HL-60/S4 treated with phorbol 12-myristate 13-acetate at 8.2 ng/mL for 4 days and 3 days (cell line): ENCODE results near the gene ATRNL1.

ENCODE experiments used
- in situ Hi-C: fragments of 300-500 bp; cut with MboI; formaldehyde crosslinking; loops from 2 replicates; pipeline ENCODE4 v1.15.0; 2022; ENCODE audit warnings: low sequenced_read_pairs

ATRNL1 gene, protein sequence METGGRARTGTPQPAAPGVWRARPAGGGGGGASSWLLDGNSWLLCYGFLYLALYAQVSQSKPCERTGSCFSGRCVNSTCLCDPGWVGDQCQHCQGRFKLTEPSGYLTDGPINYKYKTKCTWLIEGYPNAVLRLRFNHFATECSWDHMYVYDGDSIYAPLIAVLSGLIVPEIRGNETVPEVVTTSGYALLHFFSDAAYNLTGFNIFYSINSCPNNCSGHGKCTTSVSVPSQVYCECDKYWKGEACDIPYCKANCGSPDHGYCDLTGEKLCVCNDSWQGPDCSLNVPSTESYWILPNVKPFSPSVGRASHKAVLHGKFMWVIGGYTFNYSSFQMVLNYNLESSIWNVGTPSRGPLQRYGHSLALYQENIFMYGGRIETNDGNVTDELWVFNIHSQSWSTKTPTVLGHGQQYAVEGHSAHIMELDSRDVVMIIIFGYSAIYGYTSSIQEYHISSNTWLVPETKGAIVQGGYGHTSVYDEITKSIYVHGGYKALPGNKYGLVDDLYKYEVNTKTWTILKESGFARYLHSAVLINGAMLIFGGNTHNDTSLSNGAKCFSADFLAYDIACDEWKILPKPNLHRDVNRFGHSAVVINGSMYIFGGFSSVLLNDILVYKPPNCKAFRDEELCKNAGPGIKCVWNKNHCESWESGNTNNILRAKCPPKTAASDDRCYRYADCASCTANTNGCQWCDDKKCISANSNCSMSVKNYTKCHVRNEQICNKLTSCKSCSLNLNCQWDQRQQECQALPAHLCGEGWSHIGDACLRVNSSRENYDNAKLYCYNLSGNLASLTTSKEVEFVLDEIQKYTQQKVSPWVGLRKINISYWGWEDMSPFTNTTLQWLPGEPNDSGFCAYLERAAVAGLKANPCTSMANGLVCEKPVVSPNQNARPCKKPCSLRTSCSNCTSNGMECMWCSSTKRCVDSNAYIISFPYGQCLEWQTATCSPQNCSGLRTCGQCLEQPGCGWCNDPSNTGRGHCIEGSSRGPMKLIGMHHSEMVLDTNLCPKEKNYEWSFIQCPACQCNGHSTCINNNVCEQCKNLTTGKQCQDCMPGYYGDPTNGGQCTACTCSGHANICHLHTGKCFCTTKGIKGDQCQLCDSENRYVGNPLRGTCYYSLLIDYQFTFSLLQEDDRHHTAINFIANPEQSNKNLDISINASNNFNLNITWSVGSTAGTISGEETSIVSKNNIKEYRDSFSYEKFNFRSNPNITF (N-terminal part only)

DNA sequence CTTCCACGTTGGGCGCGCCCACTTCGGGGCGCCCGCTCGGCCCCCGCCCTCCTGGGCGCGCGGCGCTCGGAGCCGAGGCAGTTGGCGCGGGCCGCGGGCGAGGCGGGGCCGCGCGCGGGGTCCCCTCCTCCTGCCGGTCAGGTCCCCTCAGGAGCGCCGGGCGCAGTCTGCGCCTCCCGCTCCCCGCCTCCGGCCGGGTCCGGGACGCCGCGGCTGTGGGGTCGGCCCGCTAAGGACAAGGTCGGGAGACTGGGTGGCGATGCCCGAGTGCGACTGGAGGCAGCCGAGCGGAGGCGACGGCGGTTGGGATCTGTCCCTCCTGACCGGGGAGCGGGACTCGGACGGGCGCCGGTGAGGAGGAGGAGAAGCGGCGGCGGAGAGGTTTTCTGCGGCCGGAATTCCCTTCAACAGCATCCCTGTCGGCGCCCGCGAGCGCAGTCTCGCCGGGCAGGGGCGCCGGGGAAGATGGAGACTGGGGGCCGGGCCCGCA, at the start of gene ATRNL1:
Gene ATRNL1, plus strand, starts transcription at position 80 of the 490 bp plus-strand sequence. Its CDS starts 386 bp downstream, at position 466.
- in situ Hi-C loops, result no loop called here

- in situ Hi-C loops, result no loop called here
Measured at GRCh38 chr10:115043719-115044118, 49.4 kb upstream of the ATRNL1 start.

DNA sequence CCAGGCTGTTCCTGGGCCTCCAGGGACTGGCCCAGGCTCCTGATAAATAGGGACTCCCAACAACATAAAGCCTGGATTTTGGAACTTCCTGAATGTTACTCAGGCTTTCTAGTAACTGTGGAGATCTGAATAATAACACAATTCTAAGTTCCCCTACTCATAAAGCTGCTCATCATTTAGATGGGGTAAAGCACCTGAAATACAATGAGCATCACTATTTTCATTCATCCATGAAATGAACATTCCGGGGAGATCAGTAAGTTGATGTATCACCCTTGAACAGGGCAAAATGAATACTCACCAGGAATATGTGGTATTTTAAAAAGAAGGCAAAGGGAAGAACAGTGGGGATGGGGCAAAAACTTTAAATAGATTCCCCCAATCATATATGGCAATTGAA, 48.3 kb upstream of the ATRNL1 start:
- in situ Hi-C loops, result no loop called here

DNA sequence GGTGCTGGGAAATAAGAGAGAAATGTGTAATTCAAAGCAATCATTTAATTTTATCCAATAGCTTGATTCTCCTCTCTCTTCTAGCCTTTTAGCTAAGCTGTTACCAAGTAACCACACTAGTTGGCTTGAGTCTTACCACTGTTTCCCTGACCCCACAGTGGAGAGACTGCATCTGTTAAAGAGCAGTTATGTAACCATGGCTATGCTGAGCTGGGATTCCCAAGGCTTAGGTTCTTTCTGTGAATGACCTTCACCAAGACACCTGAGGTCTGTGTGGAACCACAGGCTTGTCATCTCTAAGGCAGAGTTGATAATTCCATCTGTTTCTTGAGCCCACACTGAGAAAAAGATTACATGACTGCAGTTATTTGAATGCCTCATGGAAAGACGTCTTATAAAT, 47.7 kb upstream of the ATRNL1 start:
- in situ Hi-C loops, result no loop called here

DNA sequence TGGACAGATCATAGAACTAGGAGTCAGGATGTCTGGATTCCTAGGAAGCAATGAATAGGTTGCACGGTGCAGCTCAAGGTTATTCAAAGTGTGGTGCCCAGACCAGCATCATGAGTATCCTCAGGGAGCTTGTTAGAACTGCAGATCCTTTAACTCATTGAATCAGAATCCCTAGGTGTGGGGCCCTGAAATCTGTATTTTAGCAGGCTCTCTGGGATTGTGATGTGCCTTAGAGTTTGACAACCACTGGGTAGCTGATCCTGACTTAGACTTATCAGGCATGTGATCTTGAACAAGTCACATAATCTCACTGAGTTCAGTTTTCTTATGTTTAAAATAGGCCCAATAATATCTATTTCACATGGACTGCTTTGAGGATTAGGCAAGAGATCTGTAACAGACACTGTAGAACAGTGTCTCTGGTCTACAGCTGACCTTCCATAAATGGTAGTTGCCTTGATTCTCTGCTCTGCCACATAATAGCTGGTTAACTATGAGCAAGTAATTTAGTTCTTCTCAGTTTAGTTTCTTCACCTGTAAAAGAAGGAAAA, 46.4 kb upstream of the ATRNL1 start:
- in situ Hi-C loops, result no loop called here

- in situ Hi-C loops, result no loop called here
Measured at GRCh38 chr10:115047705-115048104, 45.5 kb upstream of the ATRNL1 start.

GRCh38 chr10:115049318-115049717, 43.8 kb upstream of the ATRNL1 start:
- in situ Hi-C loops, result no loop called here

DNA sequence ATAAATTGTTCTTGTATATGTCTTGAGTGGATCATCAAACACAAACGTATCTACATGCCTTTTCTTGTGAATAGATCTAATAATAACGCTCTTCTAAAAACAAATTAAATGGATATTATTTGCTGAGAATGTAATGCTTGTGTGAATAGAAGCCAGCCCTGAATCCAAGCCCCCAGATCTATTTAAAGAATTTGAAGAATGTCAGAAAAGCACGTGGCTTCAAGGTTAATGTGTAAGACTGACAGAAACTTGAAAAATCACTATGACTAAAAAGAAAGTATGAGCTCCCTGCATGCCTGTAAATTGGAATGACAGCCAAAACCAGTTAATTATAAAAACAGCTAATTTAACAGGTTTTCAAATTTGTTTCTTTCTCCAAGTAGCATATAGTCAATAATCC, 43.2 kb upstream of the ATRNL1 start:
- in situ Hi-C loops, result no loop called here

- in situ Hi-C loops, result no loop called here
Measured at GRCh38 chr10:115050375-115051010, 42.7 kb upstream of the ATRNL1 start.

GRCh38 chr10:115051216-115051615, 41.9 kb upstream of the ATRNL1 start:
- in situ Hi-C loops, result no loop called here

DNA sequence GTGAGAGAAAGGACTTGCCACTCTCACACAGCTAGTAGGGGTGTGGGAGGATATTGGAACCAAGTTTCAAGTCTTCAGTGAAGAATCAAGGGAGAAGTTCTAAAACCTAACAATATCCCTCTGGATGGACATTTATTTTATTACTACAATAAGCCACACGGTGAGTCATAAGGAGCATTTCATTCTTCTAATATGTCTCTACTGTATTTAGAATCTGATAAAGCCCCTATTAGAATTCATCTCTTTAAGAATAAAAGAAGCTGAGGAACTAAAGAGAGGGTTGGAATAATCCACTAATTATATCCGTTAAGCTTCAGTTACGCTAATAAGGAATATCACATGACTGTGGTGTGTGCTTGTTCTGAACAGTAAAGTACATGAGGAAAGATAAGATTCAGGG, 40.9 kb upstream of the ATRNL1 start:
- in situ Hi-C loops, result no loop called here

- in situ Hi-C loops, result no loop called here
Measured at GRCh38 chr10:115052728-115053127, 40.4 kb upstream of the ATRNL1 start.

DNA sequence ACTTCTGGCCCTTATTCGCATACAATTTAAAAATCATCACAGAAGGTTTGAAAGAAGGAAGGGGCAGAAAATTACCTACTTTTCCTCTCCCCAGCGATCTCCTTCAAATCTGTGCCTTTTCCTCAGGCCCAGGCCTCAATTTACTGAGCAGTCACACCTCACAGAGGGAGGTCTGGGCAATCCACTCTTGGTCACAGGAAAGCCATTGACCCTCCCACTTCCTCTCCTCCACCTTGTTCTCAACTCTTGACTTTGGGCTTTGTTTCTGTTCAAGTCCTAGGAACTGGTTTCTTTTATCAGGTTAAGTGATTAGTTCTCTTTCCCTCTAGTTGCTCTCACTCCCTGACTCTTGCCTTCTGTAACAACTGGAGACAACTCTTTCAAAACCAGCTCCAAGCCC, 37.0 kb upstream of the ATRNL1 start:
- in situ Hi-C loops, result no loop called here

- in situ Hi-C loops, result no loop called here
Measured at GRCh38 chr10:115059301-115059898, 33.8 kb upstream of the ATRNL1 start.

- in situ Hi-C loops, result no loop called here
Measured at GRCh38 chr10:115063701-115064658, 29.2 kb upstream of the ATRNL1 start.

DNA sequence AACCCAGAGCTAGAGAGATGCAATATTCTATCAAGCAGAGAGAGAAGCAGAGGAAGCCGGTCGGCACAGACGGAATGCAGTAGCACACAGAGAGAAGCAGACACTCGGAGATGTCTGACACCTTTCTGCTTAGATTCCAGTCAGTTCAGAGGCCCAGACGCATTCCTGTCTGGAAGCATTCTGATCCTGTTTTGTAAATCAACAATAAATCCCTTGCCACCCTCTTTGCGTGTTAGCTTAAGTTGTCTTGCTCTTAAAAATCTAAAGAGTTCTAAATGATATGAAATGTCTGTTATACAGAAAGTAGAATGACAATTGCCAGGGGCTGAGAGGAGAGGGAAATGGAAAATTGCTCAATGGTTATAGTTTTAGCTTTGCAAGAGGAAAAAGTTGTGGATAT, 27.4 kb upstream of the ATRNL1 start:
- in situ Hi-C loops, result no loop called here

- in situ Hi-C loops, result no loop called here
Measured at GRCh38 chr10:115066528-115066927, 26.6 kb upstream of the ATRNL1 start.

DNA sequence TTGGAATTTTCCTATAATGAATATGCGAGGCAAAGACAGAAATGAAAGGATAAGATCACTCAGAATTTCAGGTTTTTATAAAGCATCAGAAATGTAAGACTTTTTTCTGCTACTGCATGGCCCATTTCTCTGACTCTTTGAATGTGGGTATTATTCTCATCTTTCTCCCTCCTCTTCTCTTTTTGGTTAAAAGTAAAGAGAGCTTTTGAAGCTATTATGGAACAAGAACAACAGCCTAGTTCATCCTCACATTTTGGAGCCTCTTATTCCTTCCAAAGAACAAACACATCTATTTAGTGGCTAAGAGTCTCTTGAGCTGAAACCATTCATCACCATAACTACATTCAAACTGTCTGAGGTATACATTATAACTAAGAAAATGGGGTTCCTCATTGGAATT, 19.4 kb upstream of the ATRNL1 start:
- in situ Hi-C loops, result no loop called here

DNA sequence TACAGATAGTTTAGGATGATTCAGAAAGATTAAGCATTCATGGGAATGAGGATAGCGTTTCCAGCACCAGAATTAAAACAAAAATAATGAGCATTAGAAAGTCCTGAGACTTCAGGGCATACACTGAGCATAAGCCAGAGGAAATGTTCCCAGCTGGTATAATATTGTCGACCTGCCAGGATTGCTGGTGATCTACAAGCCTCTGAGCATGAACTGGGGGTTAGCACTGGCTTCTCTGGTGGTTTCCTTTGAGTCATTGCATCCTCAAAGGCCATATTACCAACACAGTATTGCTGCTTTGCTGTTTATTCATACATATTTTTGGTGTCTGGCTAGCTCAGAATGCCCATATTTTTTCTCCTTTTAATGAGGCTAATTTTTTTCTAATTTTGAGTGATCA, 10.7 kb upstream of the ATRNL1 start:
- in situ Hi-C loops, result no loop called here
